GM04504 (cell line): ENCODE data around the gene AGAP5.
A peak's percentile ranks its signal among the peaks of the same experiment; 100 is the strongest.

Experiments
- DNase-seq: peaks from one replicate; pipeline ENCODE4 v3.0.0-alpha.2; 2012; ENCODE audit warnings: low read depth

Gene AGAP5

GRCh38 chr10:73653701-73654100, 44.2 kb downstream of the AGAP5 start:
- no peak for DNase-seq

GRCh38 chr10:73653195-73653594, 44.7 kb downstream of the AGAP5 start:
- no peak for DNase-seq

- DNase-seq = peak; percentile 13
Observed at GRCh38 chr10:73650537-73651331, 47.2 kb downstream of the AGAP5 start.

GRCh38 chr10:73649876-73650536, 47.9 kb downstream of the AGAP5 start:
- no peak for DNase-seq

- no peak for DNase-seq
Observed at GRCh38 chr10:73648975-73649829, 48.7 kb downstream of the AGAP5 start.

GRCh38 chr10:73647875-73648651, 49.8 kb downstream of the AGAP5 start:
- no peak for DNase-seq

GRCh38 chr10:73647211-73647874, 50.6 kb downstream of the AGAP5 start:
- DNase-seq = no peak

GRCh38 chr10:73646598-73647041, 51.3 kb downstream of the AGAP5 start:
- no peak for DNase-seq

- no peak for DNase-seq
Observed at GRCh38 chr10:73645251-73645650, 52.7 kb downstream of the AGAP5 start.

- no peak for DNase-seq
Observed at GRCh38 chr10:73644767-73645166, 53.1 kb downstream of the AGAP5 start.

- no peak for DNase-seq
Observed at GRCh38 chr10:73644015-73644743, 53.7 kb downstream of the AGAP5 start.

GRCh38 chr10:73643362-73643761, 54.5 kb downstream of the AGAP5 start:
- DNase-seq = no peak

GRCh38 chr10:73641328-73642060, 56.4 kb downstream of the AGAP5 start, which contains the start of gene MYOZ1:
Gene MYOZ1 (minus strand): TSS chr10:73641474. CDS start chr10:73640017, 1,457 bp downstream.
- DNase-seq = no peak

- DNase-seq = no peak
Observed at GRCh38 chr10:73639286-73639685, 58.6 kb downstream of the AGAP5 start.

GRCh38 chr10:73635781-73636180, 62.1 kb downstream of the AGAP5 start:
- no peak for DNase-seq

- DNase-seq = no peak
Observed at GRCh38 chr10:73634421-73634820, 63.5 kb downstream of the AGAP5 start.

GRCh38 chr10:73629165-73629564, 68.7 kb downstream of the AGAP5 start:
- DNase-seq = no peak

GRCh38 chr10:73628405-73628804, 69.5 kb downstream of the AGAP5 start:
- DNase-seq = no peak

- no peak for DNase-seq
Observed at GRCh38 chr10:73627300-73627699, 70.6 kb downstream of the AGAP5 start.
